HG02623 (cell line): ENCODE measurements around the gene BRD3OS.

Experiments used
- ATAC-seq: cut with Tn5 transposase; IDR thresholded peaks from one replicate; pipeline ENCODE4 v1.9.1; 2021; ENCODE audit warnings: moderate library complexity; ENCODE audit not compliant: unreplicated experiment

The BRD3OS gene, protein sequence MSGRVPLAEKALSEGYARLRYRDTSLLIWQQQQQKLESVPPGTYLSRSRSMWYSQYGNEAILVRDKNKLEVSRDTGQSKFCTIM

DNA sequence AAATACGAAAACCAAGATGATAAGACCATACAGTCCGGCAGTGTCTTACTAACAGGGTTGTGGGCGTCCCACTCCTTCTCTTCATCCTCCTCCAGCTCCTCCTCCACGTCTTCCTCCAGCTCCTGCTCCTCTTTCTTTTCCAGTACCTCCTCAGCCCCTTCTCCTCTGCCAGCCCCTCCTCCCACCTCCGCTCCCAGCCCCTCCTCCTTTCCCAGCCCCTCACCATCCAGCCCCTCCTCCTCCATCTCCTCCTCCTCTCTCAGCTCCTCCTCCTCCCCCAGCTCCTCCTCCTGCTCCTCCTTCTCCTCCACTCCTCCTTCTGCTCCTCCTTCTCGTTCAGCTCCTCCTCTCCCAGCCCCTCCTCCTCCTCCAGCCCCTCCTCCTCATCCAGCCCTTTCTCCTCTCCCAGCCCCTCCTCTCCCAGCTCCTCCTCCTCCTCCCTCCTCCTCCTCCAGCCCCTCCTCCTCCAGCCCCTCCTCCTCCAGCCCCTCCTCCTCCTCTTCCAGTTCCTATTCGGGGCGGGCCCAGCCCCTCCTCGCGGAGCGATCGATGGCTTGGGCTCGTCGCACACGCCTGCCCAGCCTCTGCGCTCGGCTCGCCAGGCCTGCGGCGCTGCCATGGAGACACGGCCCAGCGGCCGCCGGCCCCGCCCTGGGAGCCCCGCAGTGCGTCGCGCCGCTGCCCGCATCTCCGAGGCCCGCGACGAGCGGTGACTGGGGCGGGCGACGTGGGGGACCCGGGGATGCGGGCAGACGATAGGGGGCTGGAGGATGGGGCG lies at the start of gene BRD3OS:
TSS of gene BRD3OS (plus strand) at position 654 of the 778 bp plus-strand sequence. CDS start 1,267 bp downstream, outside the sequence.
- ATAC-seq = peak; percentile 79

DNA sequence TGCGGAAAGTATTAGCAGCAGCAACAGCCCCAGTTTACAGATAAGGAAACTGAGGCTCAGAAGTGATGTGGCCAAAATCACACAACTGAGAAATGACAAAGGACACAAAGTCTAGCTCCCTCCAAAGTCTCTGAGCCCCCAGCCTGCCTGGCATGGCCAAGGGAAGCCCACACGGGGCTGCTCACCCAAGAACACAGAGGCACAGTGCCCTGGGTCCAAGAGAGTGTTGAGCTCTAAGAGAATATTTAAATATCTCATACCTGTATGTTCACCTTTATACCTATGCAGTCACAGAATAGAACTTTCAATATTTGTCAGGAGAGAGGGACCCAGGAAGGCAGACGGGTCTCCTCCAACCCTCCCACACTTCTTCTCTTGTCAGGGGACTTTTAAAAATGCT lies 49.8 kb upstream of the BRD3OS start:
- no peak for ATAC-seq

DNA sequence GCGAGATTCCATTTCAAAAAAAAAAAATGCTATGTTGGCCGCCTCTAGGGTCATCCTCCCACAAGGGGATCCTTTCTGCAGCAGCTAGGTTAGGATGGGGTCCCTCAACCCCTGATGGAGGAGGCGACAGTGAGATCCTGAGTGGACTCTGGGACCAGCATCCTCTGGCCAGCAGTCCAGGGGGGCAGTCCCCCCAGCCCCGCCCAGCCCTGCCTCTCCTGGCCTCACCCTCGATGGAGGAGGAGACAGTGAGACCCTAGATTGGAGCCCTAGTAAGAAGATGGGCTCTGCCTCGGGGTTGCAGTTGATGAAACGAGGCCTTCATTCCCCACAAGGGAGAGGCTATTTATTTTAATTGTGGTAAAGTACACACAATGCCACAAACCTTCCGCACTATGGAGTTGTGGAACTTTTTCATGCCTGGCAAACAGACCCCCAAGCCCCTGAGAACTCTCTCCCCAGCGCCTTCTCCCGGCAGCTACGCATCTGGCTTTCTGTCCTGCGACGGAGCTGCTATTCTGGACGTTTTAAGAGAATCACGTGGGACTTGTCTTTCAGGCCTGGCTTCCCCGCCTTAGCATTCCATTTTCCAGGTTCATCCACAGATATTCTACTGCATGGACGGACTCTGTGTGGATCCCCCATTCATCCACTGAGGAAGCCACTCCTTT lies 49.0 kb upstream of the BRD3OS start:
- ATAC-seq = no peak

DNA sequence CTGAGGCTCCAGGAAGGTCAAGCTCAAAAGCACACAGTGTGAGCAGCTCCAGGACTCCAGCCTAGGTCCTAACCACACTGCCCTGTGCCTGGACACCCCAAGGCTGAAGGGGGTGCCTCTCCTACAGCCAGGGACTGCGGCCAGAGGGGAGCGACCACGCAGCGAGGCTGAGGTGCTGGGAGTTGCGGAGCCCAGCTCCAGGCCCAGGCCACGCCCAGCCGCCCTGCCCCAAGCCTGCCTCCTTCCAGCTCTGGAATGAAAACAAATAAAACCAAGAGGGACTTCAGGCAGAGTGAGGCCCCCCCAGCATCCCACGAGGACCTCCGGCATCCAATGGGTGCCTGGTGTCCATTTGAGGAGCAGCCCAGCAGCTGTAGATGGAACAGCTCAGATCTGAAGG lies 48.4 kb upstream of the BRD3OS start:
- no peak for ATAC-seq

DNA sequence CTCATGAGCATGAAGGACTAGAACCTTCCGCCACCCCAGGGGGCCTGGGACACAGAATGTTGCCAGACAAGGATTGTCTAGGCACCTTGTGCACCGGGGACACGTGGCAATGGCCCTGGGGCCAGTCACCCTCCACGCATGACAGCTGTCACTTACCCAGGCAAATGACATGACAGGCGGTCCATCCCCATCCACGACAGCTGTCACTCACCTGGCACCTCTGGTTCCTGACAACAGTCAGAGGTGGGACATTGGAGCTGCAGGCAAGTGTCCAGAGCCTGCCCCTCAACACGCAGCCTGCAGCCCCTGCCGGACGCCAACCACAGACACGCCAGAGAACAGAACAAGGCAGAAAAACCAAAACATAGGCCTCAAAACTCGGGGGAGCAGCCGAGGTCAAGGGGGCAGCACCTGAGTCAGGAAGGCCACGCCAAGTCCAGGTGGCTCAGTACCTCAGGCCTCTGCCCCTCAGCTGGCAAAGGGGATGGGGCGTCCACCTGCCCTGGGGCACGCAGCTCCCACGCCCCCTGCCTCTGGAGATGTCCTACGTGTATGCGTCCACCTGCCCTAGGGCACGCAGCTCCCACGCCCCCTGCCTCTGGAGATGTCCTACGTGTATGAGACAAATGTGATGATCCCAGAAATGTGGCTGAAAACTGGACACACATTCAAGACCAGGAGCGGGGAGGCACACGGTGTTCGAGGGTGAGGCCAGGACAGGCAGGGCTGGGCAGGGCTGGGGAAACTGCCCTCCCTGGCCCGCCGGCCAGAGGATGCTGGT lies 47.7 kb upstream of the BRD3OS start:
- ATAC-seq = no peak

DNA sequence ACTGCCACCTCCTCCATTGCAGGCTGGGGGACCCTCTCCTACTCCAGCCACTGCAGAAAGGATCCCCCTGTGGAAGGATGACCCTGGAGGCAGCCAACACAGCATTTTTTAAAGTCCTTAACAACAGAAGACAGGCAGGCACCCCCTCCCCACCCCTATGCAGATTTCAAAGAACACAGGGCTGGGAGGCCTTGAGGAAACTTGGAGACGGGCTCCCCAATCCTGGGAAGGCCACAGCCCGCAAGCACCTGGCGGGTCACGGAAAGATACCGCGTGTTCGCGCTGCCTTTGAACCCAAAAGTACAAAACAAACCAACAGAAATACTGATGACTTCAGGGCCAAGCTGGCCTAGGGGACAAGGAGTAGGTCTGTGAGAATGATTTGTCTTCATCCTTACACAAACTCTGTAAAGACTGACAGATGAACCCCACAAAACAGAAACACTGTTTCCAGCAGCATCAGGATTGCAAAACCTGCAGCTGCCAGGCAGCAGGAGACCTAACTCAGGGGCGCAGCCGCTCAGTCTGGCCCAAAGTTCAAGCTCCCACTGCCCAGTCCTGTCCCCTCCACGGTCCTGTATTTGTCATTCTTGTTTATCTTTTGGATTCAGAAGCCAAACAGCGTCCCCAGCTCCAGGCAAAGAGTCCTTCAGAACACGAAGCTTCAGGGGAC lies 46.9 kb upstream of the BRD3OS start:
- no peak for ATAC-seq

DNA sequence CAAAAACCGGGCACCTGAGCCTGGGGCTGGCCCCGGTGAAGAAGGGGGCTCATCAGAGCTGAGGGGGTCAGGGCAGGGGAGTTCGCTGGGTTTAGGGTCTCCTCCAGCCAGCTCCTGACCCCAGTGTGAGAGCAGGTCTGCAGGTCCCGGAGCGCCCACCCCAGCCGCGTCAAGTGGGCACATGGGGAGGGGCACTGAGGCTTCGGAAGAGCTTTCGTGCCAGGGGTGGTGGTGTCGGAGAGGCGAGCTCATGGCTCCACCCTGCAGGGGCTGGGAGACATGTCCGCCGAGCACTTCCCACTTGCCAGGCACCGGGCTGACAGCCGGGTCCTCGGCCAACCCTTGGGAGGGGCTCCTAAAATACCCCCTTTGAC lies 46.4 kb upstream of the BRD3OS start:
- ATAC-seq = no peak

DNA sequence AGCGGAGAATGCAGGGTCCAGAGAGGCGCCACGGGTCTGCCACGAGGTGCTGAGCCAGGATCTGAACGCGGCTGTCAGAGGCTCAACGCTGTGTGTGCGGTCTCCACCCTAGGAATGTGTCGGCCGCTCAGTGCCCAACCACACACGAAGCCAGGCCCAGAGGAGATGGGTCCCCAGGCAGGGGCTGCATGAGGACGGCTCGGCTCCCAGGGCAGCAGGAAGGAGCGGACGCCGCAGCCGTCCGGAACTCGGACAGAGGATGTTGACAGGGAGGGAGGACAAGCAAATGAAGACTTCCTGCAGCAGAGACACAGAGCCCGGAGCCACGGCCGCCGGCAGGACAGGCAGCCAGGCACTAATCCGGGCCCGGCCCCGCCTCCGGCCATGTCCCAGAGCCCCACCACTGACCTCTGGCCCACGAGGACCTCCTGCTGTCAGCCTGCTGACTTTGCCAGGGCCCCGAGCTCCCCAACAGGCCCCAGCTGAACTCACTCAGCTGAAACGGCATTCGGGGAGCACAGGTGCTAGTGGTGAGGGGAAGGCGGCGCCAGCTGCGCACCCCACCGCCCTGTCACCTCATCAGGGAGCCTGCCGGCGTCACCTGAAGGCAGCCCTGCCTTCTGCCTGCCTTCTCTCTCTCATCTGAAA lies 45.9 kb upstream of the BRD3OS start:
- no peak for ATAC-seq

DNA sequence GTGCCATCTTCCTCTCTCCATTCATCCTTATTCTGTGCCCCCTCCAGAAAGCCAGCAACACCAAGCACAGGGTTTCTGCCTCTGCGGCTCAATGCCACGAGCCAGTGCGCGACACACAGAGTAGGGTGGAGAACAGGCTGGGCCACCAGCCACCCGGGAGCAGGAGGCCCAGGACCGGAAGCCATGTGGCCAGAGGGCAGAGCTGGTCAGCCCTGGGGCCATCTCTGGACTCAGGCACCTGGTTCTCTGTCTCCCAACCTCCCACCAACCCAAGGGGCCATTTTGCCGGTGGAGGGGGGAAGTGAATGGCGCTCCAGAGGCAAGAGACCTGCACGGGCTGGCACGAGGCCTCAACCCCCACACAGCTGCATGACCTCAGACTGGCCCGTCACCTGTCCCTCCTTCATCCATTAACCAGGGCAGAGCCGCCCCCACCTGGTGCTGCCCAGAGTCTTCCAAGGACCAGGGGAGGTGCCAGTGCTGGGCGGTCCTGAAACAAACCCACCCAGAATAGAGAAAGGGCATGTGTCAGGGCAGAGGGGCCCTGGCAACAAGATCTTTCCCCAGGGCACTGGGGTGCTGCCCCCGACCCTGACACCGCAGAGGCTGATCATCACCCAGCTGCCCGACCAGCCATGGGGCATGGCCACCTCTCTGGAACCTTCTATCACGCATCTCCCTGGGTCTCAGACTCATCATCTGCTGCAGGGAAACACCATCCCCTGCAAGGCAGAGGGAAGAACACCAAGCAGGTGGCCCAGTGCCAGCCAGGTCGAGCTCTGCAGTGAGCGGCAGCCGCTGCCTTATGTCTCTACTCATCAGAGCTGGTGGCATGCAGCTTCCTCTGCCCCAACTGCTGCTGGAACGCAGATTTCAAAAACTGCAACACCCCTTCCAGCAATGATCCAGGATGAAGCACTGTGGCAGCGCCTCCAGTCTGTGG lies 45.1 kb upstream of the BRD3OS start:
- no peak for ATAC-seq

DNA sequence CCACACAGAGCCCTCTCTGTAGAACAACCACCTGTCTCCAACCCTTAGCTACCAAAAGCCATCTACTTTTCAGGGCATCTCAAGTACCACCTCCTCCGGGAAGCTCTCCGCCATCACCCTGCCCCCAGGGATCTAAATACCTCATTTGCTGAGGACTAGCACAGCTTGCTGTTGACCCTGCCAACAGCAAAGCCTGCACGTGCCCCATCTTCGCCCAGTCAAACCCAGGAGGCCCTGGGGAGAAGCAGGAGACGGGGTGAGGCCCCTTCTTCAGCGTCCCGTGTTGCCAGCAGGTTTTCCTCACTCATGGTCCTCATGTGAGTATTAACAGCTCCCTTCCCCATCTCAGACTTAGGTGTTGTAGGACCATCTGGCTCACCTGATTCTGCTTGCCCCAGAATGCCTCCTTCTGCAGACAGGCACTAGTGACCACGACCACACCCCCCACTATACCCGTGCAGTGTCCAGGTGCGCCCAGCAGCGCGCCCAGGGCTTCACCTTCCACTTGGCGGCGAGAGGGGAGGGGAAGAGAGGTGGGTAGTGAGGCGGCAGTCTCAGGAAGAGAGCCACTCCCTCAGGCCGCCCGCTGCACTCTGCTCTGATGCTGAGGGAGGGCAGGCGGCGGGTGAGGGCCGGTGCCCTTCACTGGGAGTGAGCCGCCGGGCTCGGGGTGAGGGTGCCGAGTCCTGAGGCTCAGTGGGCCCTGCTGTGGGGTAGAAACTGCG lies 44.3 kb upstream of the BRD3OS start:
- no peak for ATAC-seq

DNA sequence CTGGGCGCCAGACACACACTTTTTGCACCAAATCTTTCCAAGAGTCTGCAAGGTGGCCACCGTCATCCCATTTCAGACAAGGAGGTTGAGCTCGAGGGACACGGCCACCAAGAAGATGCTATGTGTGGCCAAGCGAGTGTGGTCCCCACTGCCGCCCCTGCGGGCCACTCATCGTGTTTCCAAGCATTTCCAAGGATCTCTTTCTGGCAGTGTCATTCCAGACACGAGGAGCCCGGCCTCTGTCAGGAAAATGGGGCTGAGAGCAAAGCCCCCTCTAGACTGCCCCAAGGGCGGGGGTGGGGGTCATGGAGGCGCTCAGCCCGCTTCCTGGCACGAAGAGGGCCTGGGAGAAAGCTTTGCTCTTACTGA lies 43.7 kb upstream of the BRD3OS start:
- ATAC-seq = no peak

DNA sequence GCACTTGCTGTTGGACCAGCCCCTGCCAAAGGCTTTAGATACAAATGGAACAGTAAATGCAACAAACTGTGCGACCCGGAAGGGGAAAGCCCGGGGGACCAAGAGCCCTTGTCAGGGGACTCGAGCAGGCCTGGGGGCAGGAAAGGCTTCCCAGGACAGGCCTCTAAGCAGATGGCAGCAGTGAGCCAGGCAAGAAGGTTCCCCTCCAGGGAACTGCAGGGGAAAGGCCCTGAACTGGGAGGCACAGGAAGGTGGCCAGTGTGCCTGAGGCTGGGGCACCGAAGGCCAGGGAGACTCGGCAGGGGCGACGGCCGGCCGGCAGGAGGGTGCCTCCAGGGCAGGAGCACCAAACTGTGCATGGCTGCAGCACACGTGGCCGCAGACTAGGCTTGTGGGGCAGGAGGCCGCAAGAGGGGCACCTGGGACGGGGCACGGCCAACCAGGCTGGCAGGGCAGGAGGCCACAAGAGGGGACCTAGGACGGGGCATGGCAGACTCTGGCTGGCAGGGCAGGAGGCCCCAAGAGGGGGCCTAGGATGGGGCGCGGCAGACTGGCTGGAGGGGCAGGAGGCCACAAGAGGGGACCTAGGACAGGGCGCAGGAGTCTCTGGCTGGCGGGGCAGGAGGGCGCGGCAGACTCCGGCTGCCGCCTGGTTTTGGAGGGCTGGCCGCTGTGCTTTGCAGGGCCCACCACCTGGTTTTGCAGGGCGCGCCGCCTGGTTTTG lies 43.2 kb upstream of the BRD3OS start:
- ATAC-seq = no peak

DNA sequence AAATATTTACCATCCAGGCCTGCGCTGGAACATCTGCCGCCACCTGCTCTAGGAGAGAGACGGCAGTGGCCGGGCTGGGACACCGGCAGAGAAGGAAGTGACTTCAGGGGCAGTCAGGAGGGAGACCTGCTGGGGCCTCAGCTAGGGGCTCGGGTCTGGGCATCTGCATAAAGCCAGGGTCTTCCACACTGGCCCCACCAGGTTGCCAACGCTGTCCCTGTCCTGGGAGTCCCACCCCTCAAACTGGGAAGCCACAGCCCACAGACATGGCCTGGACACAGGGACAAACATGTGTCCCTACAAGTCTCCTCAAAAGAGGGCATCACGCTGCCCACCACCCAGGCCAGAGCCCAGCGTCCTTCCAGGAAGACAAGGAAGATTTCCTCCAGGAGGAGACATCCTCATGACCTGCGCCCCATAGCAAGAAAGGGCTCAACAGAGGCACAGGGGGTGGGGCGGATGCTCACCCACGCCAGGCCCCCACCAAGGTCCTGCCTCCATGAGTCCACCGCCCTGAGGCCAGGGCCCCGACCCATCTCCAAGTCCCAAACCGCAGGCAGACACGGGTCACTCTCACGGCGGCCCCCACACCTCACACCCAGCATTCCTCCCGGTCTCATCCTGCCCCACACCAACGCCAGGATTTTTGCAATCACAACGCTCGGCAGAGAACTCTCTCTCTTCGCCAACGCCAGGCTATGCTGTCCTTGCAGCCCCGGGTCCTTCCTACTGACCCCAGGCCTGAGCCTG lies 42.1 kb upstream of the BRD3OS start:
- ATAC-seq = no peak

DNA sequence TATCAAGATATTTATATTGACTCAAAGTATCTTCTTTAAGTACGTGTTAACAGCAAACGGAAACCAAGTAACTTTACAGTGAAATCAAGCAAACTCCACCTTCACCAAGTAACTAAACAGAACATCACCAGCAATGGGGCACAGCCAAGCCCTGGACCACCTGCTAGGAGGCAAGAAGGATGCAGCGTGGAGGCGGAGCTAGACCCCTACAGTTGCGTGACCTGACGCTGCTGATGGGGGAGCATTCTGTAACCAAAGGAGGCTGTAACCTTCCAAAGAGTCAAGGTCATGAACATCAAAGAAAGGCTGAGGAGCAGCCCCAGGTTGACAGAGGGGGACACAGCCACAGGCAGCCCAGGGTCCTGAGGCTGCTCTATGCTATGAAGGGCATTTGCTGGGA lies 39.2 kb upstream of the BRD3OS start:
- ATAC-seq = no peak

DNA sequence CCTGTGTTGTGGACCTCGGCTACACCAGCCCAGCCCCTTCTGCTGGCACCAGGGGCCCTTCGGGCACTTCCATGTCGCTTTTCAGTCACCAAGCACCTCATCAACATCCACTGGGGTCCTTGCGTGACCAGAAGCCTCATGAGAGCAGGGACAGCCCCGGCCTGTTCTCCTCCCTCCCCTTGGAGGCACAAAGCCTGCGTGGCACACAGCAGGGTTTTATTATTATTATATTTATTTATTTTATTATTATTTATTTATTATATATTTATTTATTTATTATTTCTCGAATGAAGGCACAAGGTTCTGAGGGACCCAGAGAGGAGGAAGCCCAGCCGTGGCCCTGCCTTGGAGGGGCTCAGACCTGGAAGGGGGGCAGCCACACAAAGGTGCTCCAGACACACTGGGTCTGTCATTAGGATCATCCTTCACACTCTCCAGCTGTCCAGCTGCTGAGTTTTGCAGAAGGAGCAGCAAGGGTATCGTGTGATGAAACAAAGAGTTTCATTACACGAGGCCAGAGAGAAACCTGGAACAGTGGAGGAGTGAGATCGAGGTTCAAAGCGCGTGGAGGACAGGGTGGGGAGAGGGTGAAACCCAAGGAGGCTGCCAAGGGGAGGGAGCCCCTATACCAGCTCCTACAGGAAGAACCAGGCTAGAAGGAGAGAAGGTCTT lies 38.4 kb upstream of the BRD3OS start:
- no peak for ATAC-seq

DNA sequence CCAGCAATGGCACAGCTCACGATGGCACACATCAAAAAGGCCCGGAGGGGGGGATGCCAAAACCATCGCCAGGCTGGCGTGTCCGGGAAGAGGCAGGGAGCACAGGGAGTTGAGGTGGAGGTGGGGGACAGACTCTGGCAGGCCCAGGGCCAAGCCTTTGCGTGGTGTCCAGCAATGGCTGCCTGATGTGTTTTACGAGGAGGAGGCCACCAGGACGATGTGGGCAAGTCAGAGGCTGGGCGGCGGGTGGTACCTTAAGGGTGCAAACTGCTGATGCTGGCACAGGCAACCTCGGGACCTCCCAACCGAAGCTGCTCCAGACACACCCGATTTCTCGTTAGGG lies 37.9 kb upstream of the BRD3OS start:
- ATAC-seq = no peak
